HL-60/S4 treated with retinoic acid at 250 ng/mL for 4 days and 3 days (cell line): ENCODE results near the gene CRMP1.

Source experiments
- in situ Hi-C: fragments of 300-500 bp; cut with MboI; formaldehyde crosslinking; loops from 2 replicates; pipeline ENCODE4 v1.7.0; 2022; ENCODE audit warnings: low sequenced_read_pairs

Gene CRMP1

DNA sequence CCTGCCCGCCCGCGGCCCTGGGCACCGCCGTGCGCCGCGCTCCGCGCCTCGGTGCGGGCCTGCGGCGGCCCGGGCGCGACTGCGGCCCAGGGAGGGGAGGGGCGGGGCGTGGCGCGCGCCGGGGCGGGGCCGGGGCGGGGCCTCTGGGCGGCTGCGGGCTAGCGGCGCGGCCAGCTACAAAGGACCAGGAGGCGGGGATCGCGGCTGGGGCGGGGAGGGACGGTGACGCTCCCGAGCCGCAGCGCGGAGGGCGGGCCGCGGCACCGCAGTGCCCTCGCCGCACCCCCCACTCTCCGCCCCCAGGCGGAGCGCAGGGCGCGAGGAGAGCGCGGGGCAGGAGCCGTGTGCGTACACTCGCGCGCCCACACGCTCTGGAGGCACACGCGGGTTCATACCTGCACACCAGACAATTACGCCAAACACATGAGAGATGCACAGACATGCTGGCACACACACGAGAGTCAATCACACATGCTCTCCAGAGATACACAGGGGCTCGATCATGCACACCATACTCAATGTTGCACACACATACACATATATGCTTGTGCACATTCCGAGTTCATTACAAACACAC is at the start of gene CRMP1:
TSS of gene CRMP1 (minus strand) at position 83 of the 577 bp plus-strand sequence. CDS start 117 bp downstream, outside the sequence.
- in situ Hi-C loops = no loop called here

DNA sequence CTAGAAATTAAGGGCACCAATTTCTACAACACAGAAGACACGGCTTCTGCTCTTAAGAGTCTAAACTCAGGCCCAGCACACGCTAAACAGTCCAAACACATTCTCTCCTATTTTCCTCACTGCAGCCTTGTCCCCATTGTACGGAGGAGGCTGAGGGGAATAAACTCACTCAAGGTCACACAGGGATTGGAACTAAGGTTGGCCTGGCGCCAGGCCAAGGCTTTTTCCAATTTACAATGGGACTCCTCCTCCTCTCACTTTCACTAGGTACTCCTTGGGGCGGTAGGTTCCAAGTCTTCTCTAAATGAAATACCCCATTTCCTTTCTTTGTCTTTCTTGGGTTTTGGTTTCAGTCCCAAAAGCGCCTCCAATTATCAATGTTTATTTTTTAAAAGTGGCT is 48.7 kb upstream of the CRMP1 start:
- in situ Hi-C loops = no loop called here

DNA sequence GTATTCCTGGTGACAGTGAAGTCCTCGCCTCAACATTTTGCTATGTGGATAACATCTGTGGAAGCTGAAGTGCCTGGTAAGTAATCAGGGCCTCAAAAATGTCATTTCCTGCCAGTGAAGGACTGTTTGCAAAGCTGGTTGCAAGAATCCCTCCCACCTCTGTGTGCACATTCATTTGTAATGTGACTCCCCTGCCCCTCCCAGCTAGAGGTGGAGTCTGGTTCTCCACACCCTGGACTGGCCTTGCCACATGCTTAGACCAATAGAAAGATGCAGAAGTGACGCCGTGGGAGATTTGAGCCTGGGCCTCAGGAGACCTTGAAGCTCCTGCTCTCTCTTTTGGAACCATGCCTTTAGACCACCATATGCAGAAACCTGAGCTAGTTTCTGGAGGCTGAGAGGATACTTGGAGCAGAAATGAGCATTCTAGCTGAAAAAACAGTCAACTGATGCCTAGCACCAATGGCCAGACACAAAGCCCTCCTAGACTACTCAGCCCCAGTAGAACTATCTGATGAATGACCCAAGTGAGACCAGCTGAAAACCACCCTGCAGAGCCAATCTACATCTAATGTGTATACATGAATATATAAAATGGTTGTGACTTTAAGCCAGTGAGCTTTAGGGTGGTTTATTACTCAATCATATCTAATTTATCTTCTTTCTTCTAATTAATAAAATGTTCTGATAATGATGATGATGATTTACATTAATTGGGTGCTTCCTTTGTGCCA is 47.8 kb upstream of the CRMP1 start:
- in situ Hi-C loops = no loop called here

DNA sequence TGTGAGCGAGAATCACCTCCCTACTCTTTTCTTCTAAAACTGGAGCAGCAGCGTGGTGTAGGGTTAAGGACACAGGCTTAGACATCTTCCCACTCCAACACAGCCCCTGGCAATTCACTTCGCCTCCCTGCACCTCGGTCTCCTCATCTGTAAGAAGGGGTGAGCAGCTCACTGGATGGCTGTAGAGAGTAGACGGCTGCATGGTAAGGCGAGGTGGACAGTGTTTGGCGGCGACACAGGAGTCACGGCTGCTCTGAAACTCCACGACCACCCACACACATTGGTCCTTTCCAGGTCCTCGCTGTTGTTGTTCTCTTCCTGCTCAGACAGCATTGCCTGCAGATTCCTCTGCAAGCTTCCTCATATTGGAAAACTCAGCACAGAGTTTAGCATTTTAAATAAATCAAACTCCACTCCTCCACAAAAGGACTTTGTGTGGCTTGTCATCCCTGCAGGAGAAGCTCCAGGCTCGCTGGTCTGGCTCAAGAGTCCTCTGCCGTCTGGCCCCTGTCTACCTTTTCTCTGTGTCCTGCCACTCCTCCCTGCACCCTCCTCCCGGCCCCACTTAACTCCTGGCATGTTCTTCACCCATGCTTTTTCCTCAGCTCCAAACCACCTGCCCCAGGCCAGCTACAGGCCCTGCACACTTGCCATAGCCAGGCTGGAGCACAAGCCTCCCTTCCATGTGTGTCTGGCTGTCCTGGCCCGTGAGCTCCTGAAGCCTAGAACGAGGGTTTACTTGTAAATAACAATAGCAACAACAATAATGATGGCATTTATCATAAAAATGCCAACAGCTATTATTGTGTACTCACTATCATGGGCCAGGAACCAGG is 41.3 kb upstream of the CRMP1 start:
- in situ Hi-C loops = no loop called here

DNA sequence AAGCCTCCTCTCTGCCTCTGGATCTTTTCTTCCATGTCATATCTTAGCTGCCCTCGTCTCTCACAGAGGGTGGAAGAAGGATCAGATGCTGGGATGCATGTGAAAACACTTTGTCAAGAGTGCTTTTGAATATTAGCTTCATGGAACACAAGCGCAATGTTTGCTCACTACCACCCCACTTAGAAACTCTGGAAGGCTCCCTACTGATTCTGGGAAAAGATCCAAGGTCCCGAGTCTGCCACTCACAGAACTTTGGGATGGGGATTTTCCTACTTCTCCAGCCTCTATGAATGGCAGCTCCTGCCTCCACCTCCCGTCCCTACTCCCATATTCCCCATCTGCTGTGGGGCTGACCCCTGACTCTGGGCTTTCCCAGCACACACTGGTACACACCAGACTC is 40.2 kb upstream of the CRMP1 start:
- in situ Hi-C loops = no loop called here

DNA sequence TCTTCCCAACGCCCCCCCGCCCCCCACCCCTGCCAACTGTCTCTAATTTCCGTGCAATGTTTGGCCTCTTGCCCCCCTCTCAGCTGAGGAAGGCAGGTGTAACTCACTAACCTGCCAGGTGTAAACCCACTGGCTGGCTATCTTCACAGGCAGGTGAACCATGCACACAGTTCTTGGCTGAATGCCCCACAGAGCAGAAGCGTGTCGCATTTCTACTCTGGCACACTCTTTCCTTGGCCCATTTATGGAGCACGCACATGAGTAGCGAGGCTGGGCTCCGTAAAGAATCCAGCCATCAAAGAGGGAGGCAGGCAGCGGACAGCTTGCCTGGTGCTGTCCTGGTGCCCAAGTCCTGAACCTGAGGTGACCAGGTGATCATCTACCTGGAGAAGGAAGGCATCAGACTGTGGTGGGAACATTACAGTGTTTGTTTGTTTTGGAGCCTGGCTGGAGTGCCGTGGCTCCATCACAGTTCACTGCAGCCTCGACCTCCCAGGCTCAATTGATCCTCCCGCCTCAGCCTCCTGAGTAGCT is 39.2 kb upstream of the CRMP1 start:
- in situ Hi-C loops = no loop called here

DNA sequence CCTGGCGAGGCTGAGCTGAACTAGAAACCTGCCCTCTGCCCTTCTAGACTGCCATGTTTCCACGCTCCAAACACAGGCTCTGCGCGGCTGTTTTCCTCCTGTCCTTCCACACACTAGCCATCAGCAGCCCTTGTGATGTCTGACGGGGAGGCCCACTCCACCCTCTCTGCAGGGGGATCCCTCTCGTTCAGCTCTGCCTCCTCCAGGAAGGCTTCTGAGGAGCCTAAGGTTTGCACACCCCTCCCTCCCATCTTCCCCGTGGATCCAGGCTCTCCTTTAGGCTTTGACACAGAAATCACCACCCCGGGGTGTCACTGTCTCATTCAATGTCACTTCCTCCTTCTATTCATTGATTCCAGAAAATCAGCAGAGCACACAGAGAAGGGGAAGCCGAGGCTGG is 38.6 kb upstream of the CRMP1 start:
- in situ Hi-C loops = no loop called here

DNA sequence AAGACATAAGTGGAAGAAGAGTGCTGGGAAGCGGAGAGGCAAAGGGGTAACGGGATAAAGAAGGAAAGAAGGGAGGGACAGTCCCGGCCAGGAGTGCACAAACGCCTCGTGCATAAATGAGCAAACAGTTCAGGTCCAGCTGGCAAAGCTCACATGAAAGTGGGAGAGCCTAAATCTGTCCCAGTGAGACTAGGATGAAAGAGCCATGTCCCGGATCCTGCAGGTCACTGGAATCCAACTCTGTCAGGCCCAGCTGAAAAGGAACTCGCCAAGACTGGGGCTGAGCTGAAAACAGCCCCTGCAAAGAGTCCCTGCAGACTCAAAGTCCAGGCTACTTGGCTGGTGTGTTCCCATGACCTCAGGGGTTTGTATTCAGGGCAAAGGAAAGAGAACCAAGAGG is 38.0 kb upstream of the CRMP1 start:
- in situ Hi-C loops = no loop called here

DNA sequence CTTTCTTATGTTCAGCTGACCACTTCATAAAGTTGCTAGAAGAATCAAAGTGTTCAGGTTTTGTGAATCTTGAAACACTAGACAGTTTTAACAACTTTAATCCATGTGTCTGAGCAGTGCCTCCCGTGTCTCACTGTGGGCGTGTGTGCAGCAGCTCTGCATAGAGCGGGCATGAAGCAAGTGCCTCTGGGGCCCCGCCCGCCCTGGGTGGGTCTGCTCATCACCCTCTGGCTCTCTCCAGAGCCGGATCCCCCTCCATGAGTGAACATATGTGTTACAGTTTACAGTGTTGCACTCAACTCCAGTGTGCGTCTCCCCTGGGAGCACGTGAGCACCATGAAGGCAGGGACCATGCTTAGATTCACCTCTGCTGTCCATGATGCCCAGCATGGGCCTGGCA is 37.6 kb upstream of the CRMP1 start:
- in situ Hi-C loops = no loop called here

DNA sequence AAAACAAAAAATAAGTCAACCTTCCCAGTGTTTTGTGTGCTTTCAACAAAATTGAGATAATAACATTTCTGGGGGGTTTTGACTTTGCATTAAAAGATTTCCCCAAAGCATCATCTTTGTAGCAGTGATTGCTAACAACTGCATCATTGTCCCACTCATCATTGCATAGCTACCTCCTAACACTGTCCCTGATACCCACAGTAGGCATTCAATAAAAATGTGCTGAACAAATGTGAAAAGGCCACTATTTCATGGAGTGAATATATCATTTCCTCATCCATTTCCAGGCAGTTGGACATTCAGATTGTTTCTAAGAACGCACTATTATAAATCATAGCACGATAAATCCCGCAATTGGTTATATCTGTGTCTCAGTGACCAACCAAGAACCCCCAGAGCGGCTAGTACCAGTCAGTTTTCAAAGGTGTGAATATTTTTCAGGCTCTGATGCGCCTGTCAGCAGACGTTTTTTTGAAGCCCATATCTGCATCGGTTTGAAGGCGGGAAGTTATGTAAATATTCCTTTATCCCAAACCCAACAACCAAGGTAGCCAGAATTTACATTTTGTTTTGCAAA is 36.0 kb upstream of the CRMP1 start:
- in situ Hi-C loops = no loop called here

DNA sequence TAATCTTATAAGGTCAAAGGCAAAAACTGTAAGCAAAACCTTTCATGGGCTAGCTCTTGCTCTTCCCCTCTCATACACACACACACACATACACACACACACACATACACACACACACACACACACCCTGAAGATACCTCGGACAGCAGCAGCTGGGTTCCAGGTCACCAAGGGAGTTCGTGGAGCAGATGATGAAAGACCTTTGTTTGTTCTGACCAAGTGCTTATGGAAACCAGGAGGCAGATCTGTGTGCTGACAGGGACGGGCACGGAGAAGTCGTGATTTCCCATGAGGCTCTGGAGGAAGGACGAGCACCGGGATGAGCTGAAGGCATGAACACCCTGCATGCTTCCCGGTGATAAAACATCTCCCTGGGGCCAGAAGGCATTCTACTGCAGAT is 35.4 kb upstream of the CRMP1 start:
- in situ Hi-C loops = no loop called here

DNA sequence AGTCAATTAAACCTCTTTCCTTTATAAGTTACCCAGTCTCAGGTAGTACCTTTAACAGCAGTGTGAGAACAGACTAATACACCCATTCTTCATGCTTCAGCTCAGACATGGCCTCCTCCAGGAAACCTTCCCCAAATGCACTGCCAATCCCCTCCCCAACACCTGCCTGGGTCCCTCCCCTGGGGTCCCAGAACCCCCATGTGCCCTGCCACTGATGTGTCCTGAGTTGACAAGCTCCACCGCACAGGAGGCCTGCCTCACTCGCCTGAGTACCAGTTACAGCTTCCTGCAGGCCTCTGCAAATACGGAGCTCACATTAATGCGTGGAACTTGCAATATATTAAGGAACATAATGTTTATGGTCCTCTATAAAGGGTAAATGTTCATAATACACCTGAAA is 34.9 kb upstream of the CRMP1 start:
- in situ Hi-C loops = no loop called here

DNA sequence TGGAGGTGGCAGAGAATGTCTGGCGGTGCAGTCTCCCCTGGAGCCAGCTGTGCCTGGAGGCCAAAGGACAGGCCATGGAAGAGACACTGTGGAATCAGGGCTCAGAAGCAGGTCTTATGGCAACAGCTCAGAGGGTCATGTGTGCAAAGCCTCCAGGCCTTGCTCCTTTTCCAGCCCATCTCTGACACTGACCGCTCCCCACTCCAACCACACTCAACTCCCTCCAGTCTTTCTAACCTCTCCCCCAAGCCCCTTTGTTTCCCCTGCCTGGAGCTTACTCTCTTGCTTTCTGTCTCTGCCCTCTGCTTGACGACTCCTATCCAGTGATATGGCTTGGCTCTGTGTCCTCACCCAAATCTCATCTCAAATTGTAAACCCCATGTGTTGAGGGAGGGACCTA is 34.2 kb upstream of the CRMP1 start:
- in situ Hi-C loops = no loop called here

DNA sequence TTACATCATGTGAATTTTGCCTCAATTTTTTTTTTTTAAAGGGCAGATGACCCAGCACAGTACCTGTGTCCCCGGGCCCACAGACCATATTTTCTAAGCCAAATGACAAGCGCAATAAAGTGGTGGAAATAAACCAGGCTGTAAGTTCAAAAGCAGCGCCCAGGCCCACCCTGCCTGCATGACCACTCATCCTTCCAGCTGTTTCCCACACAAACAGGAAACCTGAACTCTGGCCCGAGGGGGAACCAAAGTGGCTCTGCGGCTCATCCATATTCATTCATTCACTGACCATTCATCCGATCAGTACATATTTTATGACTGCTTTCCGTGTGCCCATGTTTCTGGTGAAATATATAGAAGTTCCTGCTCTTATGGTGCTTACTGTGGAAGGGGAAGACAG is 33.7 kb upstream of the CRMP1 start:
- in situ Hi-C loops = no loop called here

DNA sequence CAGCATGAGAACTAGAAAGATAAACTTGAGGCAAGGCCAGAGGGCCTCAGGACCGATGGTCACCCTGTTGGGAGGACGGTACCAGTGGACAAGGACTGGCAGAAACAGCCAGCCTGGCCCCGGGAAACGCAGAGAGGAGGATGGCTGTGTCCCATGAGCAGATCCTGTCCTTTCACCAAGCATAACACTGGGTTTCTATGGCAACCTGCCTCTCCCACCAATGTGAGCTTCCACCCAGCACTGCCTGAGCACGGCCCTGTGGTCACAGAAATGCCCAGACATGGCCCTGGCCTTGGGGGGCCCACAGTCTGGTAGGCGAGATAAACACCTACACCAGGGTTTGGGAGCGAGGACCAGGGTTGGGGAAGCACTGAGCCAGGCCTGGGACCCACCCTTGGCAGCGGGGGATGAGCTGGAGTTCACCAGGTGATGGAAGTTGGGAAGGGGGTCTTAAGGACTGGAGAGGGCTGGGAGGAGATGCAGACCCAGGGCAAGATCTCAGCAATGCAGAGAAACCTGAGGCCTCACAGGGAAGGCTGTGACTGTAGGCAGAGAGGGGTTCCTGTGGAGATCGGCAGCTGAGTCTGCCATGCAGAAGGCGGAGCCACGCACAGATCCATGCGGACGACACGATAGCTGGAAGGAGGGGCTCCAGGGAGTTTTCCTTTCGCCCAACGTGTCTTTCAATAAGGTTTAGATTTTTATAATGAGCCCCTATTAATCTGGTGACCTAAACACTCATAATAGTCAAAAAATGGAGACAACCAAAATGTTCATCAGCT is 32.7 kb upstream of the CRMP1 start:
- in situ Hi-C loops = no loop called here

DNA sequence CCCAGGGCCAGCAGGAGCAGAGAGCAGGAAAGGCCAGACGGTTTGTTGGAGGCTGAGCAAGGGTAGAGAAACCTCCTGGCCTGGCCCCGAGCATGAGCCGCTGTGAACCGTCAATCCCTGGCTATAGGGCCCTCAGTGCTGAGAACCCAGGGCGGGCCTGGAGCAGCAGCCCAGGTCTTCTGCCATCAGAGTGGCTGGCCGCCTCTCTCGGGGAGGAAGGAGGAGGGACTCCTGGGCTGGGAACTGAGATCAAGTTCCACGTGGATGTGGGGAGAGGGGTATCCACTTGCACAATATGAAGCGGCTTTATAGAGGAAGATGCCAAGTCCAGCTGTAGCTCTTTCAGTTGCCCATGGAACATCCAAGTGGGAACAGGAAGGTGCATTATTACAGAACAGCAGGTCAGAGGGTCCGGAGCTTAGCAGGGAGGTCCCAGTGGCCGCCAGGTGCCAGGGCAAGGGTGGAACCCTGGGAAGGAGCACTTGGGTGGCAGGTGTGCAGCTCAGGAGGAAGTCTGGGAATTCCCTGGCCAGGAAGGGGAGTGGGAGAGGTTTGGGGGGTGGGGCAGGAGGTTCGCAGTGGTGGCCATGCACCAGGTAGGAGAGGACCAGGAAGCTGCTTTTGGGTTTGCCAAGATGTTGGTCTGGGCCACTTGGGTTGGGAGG is 31.7 kb upstream of the CRMP1 start:
- in situ Hi-C loops = no loop called here

DNA sequence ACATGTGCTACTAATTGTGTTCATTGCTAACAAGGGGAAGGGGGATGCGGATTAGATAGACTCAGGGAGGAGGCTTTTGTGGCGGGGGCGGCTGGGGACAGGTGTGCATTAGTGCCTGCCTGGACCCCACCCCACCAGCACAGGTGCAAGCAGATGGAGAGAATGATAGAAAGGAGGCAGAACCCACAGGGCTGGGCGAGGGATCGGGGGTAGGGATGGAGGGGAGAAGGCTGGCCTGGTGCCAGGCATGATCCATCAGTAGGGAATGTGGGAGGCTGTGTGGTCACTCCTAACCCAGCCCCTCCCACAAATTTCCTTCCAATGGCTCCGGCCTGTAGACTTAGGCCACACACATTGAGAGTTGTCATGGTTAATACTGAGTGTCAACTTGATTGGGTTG is 30.5 kb upstream of the CRMP1 start:
- in situ Hi-C loops = no loop called here

DNA sequence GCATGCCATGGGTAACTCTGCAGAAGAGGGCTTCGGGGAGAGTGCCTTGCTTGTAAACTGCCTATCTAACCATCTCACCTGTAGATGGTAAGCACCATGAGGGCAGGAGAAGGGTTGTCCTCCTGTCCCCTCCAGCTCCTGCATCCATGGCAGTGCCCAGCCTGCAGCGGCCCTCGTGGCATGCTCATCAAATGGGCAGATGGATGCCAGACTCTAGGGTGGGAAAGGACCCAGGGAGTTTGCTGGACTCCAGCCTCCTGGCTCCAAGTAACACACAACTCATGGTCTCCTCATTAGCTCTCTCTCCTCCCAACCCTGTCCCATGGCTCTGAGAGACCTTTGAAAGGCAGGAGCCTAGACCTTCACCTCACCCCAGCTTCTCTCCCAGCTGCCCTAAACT is 29.7 kb upstream of the CRMP1 start:
- in situ Hi-C loops = no loop called here

DNA sequence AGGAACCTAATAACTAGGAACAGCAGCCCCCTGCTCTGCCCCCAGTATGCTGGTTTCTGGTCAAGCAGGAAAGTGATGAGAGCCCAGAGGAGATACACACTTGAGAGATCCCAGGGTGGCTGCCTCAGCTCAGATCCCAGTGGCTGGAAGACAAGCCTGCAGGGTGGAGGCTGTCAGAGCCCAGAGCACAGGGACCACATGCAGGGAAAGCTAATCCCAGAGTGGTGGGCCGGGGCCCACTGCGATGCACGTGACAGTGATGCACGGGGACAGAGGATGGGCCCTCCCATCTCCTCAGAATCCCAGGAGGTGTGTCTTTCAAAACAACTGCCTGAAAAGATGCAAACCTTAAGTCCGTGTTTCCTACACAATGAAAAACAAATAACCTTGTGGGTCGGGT is 29.1 kb upstream of the CRMP1 start:
- in situ Hi-C loops = no loop called here
